Fibroblast of pulmonary artery (primary cell): ENCODE results near the gene ZBTB25.
A peak's percentile ranks its signal among the peaks of the same experiment; 100 is the strongest.

Experiments
- DNase-seq: peaks from one replicate; pipeline ENCODE4 v3.0.0-alpha.2; 2010; ENCODE audit warnings: low read depth
- H3K4me3 ChIP-seq: replicated peaks from 2 replicates; pipeline ENCODE4 v1.5.1; 2011; ENCODE audit warnings: low read depth, mild to moderate bottlenecking, control low read depth, low read length, moderate library complexity
- TF ChIP-seq, protein P1 (sequence below): IDR thresholded peaks from 2 replicates; pipeline ENCODE4 v1.5.1; 2011; ENCODE audit warnings: mild to moderate bottlenecking, control low read depth, low read length, inconsistent platforms; ENCODE audit errors: missing control alignments

Gene ZBTB25

GRCh38 chr14:64506721-64507120, 3.1 kb upstream of the ZBTB25 start:
- peak overlapping the region; percentile 40 for H3K4me3 ChIP-seq
- no peak for DNase-seq
- TF ChIP-seq, protein P1, sequence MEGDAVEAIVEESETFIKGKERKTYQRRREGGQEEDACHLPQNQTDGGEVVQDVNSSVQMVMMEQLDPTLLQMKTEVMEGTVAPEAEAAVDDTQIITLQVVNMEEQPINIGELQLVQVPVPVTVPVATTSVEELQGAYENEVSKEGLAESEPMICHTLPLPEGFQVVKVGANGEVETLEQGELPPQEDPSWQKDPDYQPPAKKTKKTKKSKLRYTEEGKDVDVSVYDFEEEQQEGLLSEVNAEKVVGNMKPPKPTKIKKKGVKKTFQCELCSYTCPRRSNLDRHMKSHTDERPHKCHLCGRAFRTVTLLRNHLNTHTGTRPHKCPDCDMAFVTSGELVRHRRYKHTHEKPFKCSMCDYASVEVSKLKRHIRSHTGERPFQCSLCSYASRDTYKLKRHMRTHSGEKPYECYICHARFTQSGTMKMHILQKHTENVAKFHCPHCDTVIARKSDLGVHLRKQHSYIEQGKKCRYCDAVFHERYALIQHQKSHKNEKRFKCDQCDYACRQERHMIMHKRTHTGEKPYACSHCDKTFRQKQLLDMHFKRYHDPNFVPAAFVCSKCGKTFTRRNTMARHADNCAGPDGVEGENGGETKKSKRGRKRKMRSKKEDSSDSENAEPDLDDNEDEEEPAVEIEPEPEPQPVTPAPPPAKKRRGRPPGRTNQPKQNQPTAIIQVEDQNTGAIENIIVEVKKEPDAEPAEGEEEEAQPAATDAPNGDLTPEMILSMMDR, result no peak

GRCh38 chr14:64504897-64505794, 1.5 kb upstream of the ZBTB25 start:
- TF ChIP-seq, protein P1, result no peak
- peak overlapping the region; percentile 76 for H3K4me3 ChIP-seq
- peak; percentile 84 for DNase-seq

- TF ChIP-seq, protein P1, result no peak
- peak within 1 kb of the TSS; percentile 76 for H3K4me3 ChIP-seq
- peak; percentile 88 for DNase-seq
Measured at GRCh38 chr14:64504310-64504896, 765 bp upstream of the ZBTB25 start, which contains the start of gene ZBTB1. TSS of gene ZBTB1 (plus strand) at chr14:64504770. CDS start at chr14:64521505, 16,735 bp downstream.

GRCh38 chr14:64502887-64503433, 678 bp downstream of the ZBTB25 start:
- TF ChIP-seq, protein P1, result no peak
- peak overlapping the region; percentile 76 for H3K4me3 ChIP-seq
- peak; percentile 23 for DNase-seq

DNA sequence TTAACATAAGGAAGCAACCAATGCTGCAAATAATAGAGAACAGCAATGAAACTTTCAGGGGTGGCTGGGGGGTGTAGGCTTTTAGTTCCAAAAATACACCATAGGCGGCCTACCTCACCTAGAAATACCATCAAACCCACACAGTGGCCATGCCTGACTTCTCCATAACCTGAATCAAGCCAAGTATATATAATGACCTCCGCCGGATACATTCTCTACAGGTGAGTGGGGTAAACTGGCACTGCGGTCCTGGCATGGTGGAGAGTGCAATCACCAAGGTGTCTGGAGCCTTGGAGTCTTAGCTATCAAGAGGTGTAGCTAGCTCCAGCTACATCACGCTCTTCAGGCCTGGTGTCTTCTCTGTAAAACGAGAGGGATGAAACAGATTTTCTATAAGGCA, 1.2 kb downstream of the ZBTB25 start:
- no peak for DNase-seq
- TF ChIP-seq, protein P1, result no peak

GRCh38 chr14:64501411-64502171, 2.0 kb downstream of the ZBTB25 start:
- TF ChIP-seq, protein P1, result peak; percentile 32
- DNase-seq, result peak; percentile 86
- peak overlapping the region; percentile 76 for H3K4me3 ChIP-seq

More for the DNA sequence above, 1.2 kb downstream of the ZBTB25 start:
- H3K4me3 ChIP-seq, result peak overlapping the region; percentile 76
